ENCODE results near the gene GNB2. TPM values are rescaled to one million over a fixed set of nuclear protein-coding genes. Genes with fewer than 3 reads are reported as not detected.

GNB2 gene
- total and polyA plus RNA-seq, 2 of the 13 experiments (the other 11 are each of a cell fraction or from before 2014, with no cell fraction given), result 48.3 to 67.1 TPM

DNA sequence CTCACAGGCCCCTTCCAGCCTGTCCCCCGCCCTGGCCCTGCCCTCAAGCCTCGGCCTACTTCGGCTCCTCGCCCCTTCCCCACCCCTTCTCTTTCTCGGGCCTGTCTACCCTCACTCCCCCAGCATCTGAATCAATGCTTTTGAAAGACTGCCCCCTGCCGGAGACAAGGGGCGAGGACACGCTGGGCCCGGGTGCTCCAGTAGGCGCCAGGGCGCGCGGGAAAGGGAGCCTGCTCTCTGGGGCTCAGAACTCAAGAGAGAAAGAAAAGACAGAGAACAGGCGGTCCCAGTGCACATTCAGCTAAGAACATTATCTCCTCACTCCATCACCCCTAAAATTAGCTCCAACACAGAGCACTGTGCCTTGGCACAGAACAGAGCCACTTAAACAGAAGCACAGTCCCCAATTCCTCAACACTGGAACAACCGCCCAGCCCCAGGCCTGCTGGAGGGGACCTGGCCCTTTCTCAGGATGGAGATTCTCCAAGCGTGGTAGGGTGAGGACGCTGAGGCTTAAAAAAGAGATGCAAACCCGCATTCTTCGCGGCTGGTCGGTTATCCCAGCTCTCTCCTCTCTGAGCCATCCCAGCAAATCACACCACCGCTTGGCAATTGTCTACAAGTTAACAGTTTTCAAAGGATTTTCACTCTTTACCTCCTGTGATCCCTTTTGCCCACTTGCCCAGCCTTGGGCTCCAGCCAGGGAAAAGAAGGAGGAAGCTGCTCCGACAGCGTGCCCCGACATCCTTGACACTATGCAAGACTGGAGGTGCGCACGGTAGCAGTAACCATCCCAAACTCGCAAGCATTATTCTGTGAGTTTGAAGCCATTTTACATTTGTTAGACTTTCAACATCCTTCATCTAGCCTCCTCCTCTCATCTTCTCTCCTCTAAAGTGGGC is 18.4 kb downstream of the GNB2 start (continued):
- TF ChIP-seq ZNF766 (CRISPR knock-in tag; IDR thresholded peaks at IDR 0.05; ENCODE audit: borderline replicate concordance), result no peak
- no peak for TF ChIP-seq SALL2 (CRISPR knock-in tag; IDR thresholded peaks at IDR 0.05)
- TF ChIP-seq ZNF678 (CRISPR knock-in tag; IDR thresholded peaks at IDR 0.05), result no peak
- peak; percentile 37; the same call in 1 of the 2 replicates for TF ChIP-seq FOXC1 (CRISPR knock-in tag; IDR thresholded peaks at IDR 0.05; ENCODE audit: borderline replicate concordance)
- no peak for TF ChIP-seq ELF4 (CRISPR knock-in tag; IDR thresholded peaks at IDR 0.05; ENCODE audit: borderline replicate concordance)
- TF ChIP-seq THAP9 (CRISPR knock-in tag; IDR thresholded peaks at IDR 0.05; ENCODE audit: borderline replicate concordance), result 0 out of 2 replicates have a peak, but pooled peaks have one; percentile 18
- TF ChIP-seq KLF12 (CRISPR knock-in tag; IDR thresholded peaks at IDR 0.05; ENCODE audit: borderline replicate concordance), result no peak
- TF ChIP-seq ZNF720 (CRISPR knock-in tag; IDR thresholded peaks at IDR 0.05), result no peak
- no peak for TF ChIP-seq KLF13 (CRISPR knock-in tag; IDR thresholded peaks at IDR 0.05)
- peak; percentile 26; the same call in 1 of the 2 replicates for TF ChIP-seq NR2C2 (CRISPR knock-in tag; IDR thresholded peaks at IDR 0.05; ENCODE audit: borderline replicate concordance)
- TF ChIP-seq ZNF446 (CRISPR knock-in tag; IDR thresholded peaks at IDR 0.05), result no peak
- no peak for TF ChIP-seq TP53 (CRISPR knock-in tag; conservative IDR thresholded peaks at IDR 0.05)
- TF ChIP-seq SNAPC2 (CRISPR knock-in tag; IDR thresholded peaks at IDR 0.05), result no peak
- TF ChIP-seq, protein P1, sequence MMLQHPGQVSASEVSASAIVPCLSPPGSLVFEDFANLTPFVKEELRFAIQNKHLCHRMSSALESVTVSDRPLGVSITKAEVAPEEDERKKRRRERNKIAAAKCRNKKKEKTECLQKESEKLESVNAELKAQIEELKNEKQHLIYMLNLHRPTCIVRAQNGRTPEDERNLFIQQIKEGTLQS (CRISPR knock-in tag; IDR thresholded peaks at IDR 0.05), result no peak
- no peak for TF ChIP-seq NBN (conservative IDR thresholded peaks at IDR 0.05)
- TF ChIP-seq ZNF510 (CRISPR knock-in tag; IDR thresholded peaks at IDR 0.05; ENCODE audit: low read depth), result 0 out of 2 replicates have a peak, but pooled peaks have one; percentile 15
- 0 out of 2 replicates have a peak, but pooled peaks have one; percentile 36 for TF ChIP-seq ZNF574 (CRISPR knock-in tag; IDR thresholded peaks at IDR 0.05)
- TF ChIP-seq RAD21 (CRISPR knock-in tag; IDR thresholded peaks at IDR 0.05), result peak; percentile 73
- TF ChIP-seq XBP1 (CRISPR knock-in tag; IDR thresholded peaks at IDR 0.05), result no peak
- 0 out of 2 replicates have a peak, but pooled peaks have one; percentile 22 for TF ChIP-seq TGIF2 (CRISPR knock-in tag; IDR thresholded peaks at IDR 0.05)
- TF ChIP-seq KDM2A (CRISPR knock-in tag; IDR thresholded peaks at IDR 0.05; ENCODE audit: borderline replicate concordance, low read depth), result peak; percentile 42; the same call in 1 of the 2 replicates
- TF ChIP-seq PHF5A (CRISPR knock-in tag; IDR thresholded peaks at IDR 0.05; ENCODE audit: low read depth, unreplicated experiment), result no peak
- no peak for TF ChIP-seq ZNF891 (CRISPR knock-in tag; IDR thresholded peaks at IDR 0.05)
- TF ChIP-seq MEIS2 (CRISPR knock-in tag; IDR thresholded peaks at IDR 0.05), result no peak
